Rectal smooth muscle tissue (tissue), 1 donor: Measurements from ENCODE around the gene RAB11FIP2.
A peak's percentile ranks its signal among the peaks of the same experiment; 100 is the strongest.

Source experiments
- H3K27ac ChIP-seq: one replicate; pipeline ENCODE4 v1.7.0; 2013; ENCODE audit warnings: low read depth, low read length, inconsistent platforms
- H3K27me3 ChIP-seq: one replicate; pipeline ENCODE4 v1.7.0; 2013; ENCODE audit warnings: low read length; ENCODE audit not compliant: control insufficient read depth, insufficient read depth
- H3K36me3 ChIP-seq: one replicate; pipeline ENCODE4 v1.7.0; 2013; ENCODE audit warnings: low read length; ENCODE audit not compliant: control insufficient read depth, insufficient read depth
- H3K4me1 ChIP-seq: one replicate; pipeline ENCODE4 v1.7.0; 2013; ENCODE audit warnings: low read length; ENCODE audit not compliant: control insufficient read depth, insufficient read depth
- H3K4me3 ChIP-seq: one replicate; pipeline ENCODE4 v1.7.0; 2013; ENCODE audit warnings: low read length
- H3K9ac ChIP-seq: one replicate; pipeline ENCODE4 v1.7.0; 2013; ENCODE audit warnings: low read length

Gene RAB11FIP2

GRCh38 chr10:118047157-118047719 lies 497 bp upstream of the RAB11FIP2 start:
- H3K36me3 ChIP-seq = no peaks in the 10 kb centered on the region
- H3K27me3 ChIP-seq = no peaks in the 10 kb centered on the region
- H3K4me1 ChIP-seq = peaks cover 14% of the 10 kb centered on the region
- peak overlapping the region; percentile 94 for H3K4me3 ChIP-seq
- peak overlapping the region; percentile 86 for H3K27ac ChIP-seq
- H3K9ac ChIP-seq = peak overlapping the region; percentile 24

GRCh38 chr10:118045837-118046394 lies 825 bp downstream of the RAB11FIP2 start:
- H3K27me3 ChIP-seq = no peaks in the 10 kb centered on the region
- peak overlapping the region; percentile 86 for H3K9ac ChIP-seq
- H3K4me3 ChIP-seq = peak overlapping the region; percentile 94
- no peaks in the 10 kb centered on the region for H3K36me3 ChIP-seq
- H3K27ac ChIP-seq = peak overlapping the region; percentile 86
- peaks cover 14% of the 10 kb centered on the region for H3K4me1 ChIP-seq

- Histone ChIP-seq H3K9ac (no peak overlapping the region), H3K27ac (peak overlapping the region; percentile 86), H3K27me3 (no peaks in the 10 kb centered on the region), H3K36me3 (no peaks in the 10 kb centered on the region), H3K4me1 (peaks cover 14% of the 10 kb centered on the region), H3K4me3 (peak overlapping the region; percentile 94)
These were observed 1.4 kb downstream of the RAB11FIP2 start for GRCh38 chr10:118045158-118045836.

GRCh38 chr10:118042827-118043242 lies 3.9 kb downstream of the RAB11FIP2 start:
- no peak overlapping the region for H3K27ac ChIP-seq
- peaks cover 14% of the 10 kb centered on the region for H3K4me1 ChIP-seq
- H3K27me3 ChIP-seq = no peaks in the 10 kb centered on the region
- H3K9ac ChIP-seq = no peak overlapping the region
- no peak overlapping the region for H3K4me3 ChIP-seq
- H3K36me3 ChIP-seq = peaks cover 2% of the 10 kb centered on the region

GRCh38 chr10:118042336-118042735 lies 4.4 kb downstream of the RAB11FIP2 start:
- Histone ChIP-seq H3K27ac (no peak overlapping the region), H3K4me3 (no peak overlapping the region), H3K36me3 (peaks cover 2% of the 10 kb centered on the region), H3K4me1 (peaks cover 14% of the 10 kb centered on the region), H3K9ac (no peak overlapping the region), H3K27me3 (no peaks in the 10 kb centered on the region)

DNA sequence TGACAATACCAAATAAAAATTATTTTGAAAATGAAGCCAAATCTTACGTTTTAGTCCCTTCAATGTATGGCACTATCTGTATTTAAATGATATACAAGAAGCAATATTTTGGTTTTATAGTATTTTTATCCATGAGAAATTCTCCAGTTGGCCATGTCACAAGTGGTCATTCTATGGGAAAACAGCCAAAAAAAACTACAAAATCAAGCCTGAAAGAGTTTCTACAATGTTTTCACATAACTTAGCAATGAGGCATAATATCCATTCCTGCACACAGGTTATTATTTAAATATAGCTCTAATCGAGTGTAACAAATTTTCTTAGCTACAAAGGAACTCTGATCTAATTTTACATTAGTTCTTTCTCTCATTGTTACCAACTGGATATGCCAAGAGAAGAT lies 5.4 kb downstream of the RAB11FIP2 start:
- Histone ChIP-seq H3K4me3 (no peak overlapping the region), H3K9ac (no peak overlapping the region), H3K4me1 (peaks cover 12% of the 10 kb centered on the region), H3K27me3 (no peaks in the 10 kb centered on the region), H3K36me3 (peaks cover 2% of the 10 kb centered on the region), H3K27ac (no peak overlapping the region)

- H3K27ac ChIP-seq = no peak overlapping the region
These were observed 10.4 kb downstream of the RAB11FIP2 start for GRCh38 chr10:118036281-118036875.

DNA sequence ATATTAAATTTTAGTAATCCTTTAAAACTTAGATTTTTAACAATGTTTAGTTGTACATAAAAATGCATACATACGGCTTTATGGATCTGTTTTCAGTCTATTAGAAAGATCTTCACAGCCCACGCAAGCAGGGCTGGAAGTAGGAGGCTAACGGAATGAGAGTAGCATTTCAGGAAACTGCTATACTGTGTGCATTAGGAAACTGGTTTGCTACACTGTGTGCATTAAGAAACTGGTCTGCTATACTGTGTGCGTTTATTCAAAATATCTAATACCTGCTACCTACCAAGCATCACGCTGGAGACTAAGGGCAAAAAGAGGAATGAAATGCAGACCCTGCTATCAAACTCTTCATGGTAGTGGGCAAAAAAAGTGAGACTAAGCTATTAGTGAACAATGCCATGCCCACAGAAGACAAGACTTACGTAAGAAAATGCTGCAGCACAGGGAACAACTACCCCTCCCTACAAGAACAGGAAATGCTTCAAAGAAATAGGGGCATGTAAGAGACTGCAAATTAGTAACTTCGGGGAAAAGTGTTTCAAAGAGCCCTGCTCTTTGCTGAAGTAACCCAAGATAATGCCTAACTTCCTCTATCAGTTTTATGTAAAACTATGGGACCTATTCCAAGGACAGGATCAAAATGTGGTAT lies 11.3 kb downstream of the RAB11FIP2 start:
- Histone ChIP-seq H3K4me3 (no peak overlapping the region), H3K36me3 (peaks cover 6% of the 10 kb centered on the region), H3K27ac (no peak overlapping the region), H3K27me3 (no peaks in the 10 kb centered on the region), H3K9ac (no peak overlapping the region), H3K4me1 (peaks cover 2% of the 10 kb centered on the region)

More at GRCh38 chr10:118036281-118036875, 10.4 kb downstream of the RAB11FIP2 start:
- Histone ChIP-seq H3K4me3 (no peak overlapping the region), H3K9ac (no peak overlapping the region), H3K4me1 (peaks cover 2% of the 10 kb centered on the region), H3K27me3 (no peaks in the 10 kb centered on the region), H3K36me3 (peaks cover 6% of the 10 kb centered on the region)

DNA sequence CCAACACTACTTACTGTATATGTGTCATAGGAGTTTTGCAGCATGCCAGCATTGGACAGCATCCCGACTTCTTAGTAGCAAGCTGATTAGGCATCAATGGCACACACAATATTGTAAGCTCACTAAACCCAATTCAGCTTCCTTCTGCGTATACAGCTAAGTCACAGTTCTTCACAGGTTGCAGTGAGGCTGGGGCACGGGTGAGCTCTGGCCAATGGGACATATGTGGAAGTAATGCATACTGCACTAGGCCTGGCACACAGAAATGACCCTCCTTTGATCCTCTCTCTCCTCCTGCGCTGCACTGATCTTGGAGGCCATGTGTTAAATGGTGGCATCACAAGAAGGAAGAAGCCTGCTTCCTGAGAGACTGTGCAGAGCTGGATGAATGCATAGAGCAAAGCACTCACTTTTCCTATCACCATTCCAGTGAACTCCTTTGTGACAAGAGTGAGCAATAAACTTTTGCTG lies 11.9 kb downstream of the RAB11FIP2 start:
- H3K36me3 ChIP-seq = peaks cover 4% of the 10 kb centered on the region
- H3K4me1 ChIP-seq = peaks cover 2% of the 10 kb centered on the region

GRCh38 chr10:118033905-118034304 lies 12.8 kb downstream of the RAB11FIP2 start:
- H3K36me3 ChIP-seq = peaks cover 4% of the 10 kb centered on the region
- H3K4me3 ChIP-seq = no peak overlapping the region
- H3K27ac ChIP-seq = no peak overlapping the region
- no peaks in the 10 kb centered on the region for H3K27me3 ChIP-seq
- H3K4me1 ChIP-seq = peaks cover 2% of the 10 kb centered on the region
- no peak overlapping the region for H3K9ac ChIP-seq

More for the DNA sequence above, 11.9 kb downstream of the RAB11FIP2 start:
- Histone ChIP-seq H3K27me3 (no peaks in the 10 kb centered on the region), H3K9ac (no peak overlapping the region), H3K4me3 (no peak overlapping the region), H3K27ac (no peak overlapping the region)

DNA sequence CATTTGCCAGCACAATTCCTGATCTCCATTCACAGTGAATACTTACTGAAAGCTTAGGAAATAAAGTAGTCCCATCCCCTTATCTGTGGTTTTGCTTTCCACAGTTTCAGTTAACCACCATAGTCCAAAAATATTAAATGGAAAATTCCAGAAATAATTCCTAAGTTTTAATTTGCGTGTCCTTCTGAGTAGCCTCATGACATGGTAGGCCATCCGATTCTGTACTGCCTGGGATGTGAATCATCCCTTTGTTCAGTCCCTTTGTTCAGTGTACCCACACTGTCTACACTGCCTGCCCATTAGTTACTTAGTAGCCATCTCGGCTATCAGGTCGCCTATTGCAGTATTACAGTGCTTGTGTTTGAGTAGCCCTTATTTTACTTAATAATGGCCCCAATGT lies 14.2 kb downstream of the RAB11FIP2 start:
- no peaks in the 10 kb centered on the region for H3K27me3 ChIP-seq
- peaks cover 2% of the 10 kb centered on the region for H3K4me1 ChIP-seq
- H3K4me3 ChIP-seq = no peak overlapping the region
- no peak overlapping the region for H3K27ac ChIP-seq
- H3K36me3 ChIP-seq = peaks cover 4% of the 10 kb centered on the region
- no peak overlapping the region for H3K9ac ChIP-seq
